Measurements from ENCODE around the gene RAPGEF4.

DNA sequence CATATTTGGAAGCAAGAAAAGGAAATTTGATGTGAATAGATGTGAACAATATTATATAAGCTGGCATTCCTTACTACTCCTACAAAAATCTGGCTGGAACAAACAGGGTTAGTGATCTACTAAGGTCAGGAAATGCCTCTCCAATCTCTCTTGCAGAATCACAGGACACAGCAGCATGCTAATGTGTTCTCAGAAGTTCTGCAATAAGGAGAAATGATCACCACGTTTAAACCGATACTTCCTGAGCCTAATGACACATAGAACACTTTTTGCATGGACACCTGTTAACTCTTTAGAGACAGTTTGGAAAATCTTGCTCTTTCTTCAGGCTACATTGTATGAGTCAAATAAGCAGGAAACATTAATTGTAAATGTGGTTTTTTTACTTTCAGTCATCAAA lies 250.4 kb downstream of the RAPGEF4 start:
- TF ChIP-seq, protein P1, sequence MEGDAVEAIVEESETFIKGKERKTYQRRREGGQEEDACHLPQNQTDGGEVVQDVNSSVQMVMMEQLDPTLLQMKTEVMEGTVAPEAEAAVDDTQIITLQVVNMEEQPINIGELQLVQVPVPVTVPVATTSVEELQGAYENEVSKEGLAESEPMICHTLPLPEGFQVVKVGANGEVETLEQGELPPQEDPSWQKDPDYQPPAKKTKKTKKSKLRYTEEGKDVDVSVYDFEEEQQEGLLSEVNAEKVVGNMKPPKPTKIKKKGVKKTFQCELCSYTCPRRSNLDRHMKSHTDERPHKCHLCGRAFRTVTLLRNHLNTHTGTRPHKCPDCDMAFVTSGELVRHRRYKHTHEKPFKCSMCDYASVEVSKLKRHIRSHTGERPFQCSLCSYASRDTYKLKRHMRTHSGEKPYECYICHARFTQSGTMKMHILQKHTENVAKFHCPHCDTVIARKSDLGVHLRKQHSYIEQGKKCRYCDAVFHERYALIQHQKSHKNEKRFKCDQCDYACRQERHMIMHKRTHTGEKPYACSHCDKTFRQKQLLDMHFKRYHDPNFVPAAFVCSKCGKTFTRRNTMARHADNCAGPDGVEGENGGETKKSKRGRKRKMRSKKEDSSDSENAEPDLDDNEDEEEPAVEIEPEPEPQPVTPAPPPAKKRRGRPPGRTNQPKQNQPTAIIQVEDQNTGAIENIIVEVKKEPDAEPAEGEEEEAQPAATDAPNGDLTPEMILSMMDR (conservative IDR thresholded peaks at IDR 0.05; ENCODE audit: low read length) = no peak
- no peak for TF ChIP-seq EZH2phosphoT487 (IDR thresholded peaks at IDR 0.05; ENCODE audit: borderline replicate concordance)
